HG02943 (cell line): ENCODE results near the gene RAMAC.
"Not testable (repeated sequence)": the region's sequence is repeated elsewhere in the genome, so short reads cannot be mapped to it uniquely, and the experiment has no call there.

Experiments used
- ATAC-seq: cut with Tn5 transposase; IDR thresholded peaks from one replicate; pipeline ENCODE4 v1.9.1; 2021; ENCODE audit warnings: mild to moderate bottlenecking, low read depth, moderate library complexity; ENCODE audit not compliant: unreplicated experiment

RAMAC gene

GRCh38 chr15:82966671-82967071 lies 19.3 kb upstream of the RAMAC start:
- peak; percentile 73 for ATAC-seq

GRCh38 chr15:82968066-82968465 lies 17.9 kb upstream of the RAMAC start:
- no peak for ATAC-seq

GRCh38 chr15:82969353-82969752 lies 16.7 kb upstream of the RAMAC start:
- no peak for ATAC-seq

GRCh38 chr15:82970078-82970686 lies 15.8 kb upstream of the RAMAC start:
- ATAC-seq = no peak

GRCh38 chr15:82970696-82971095 lies 15.3 kb upstream of the RAMAC start:
- no peak for ATAC-seq

GRCh38 chr15:82971218-82971984 lies 14.6 kb upstream of the RAMAC start:
- no peak for ATAC-seq

GRCh38 chr15:82972990-82973389 lies 13.0 kb upstream of the RAMAC start:
- ATAC-seq = no peak

- ATAC-seq = no peak
These were observed 8.9 kb upstream of the RAMAC start for GRCh38 chr15:82977076-82977475.

- no peak for ATAC-seq
These were observed 7.6 kb upstream of the RAMAC start for GRCh38 chr15:82978438-82978837.

GRCh38 chr15:82979726-82980125 lies 6.3 kb upstream of the RAMAC start:
- no peak for ATAC-seq

GRCh38 chr15:82980981-82981380 lies 5.0 kb upstream of the RAMAC start:
- ATAC-seq = no peak

GRCh38 chr15:82986442-82986780 lies 401 bp downstream of the RAMAC start:
- peak; percentile 34 for ATAC-seq

GRCh38 chr15:82992436-82992998 lies 6.5 kb downstream of the RAMAC start:
- no peak for ATAC-seq

GRCh38 chr15:82993144-82993543 lies 7.1 kb downstream of the RAMAC start:
- no peak for ATAC-seq

GRCh38 chr15:82995076-82995475 lies 9.1 kb downstream of the RAMAC start:
- no peak for ATAC-seq

GRCh38 chr15:82995938-82996337 lies 9.9 kb downstream of the RAMAC start:
- ATAC-seq = no peak

GRCh38 chr15:82999426-82999825 lies 13.4 kb downstream of the RAMAC start:
- no peak for ATAC-seq

GRCh38 chr15:82999905-83000671 lies 14.1 kb downstream of the RAMAC start:
- ATAC-seq = no peak

- not testable (repeated sequence) for ATAC-seq
These were observed 14.6 kb downstream of the RAMAC start for GRCh38 chr15:83000672-83001031.

GRCh38 chr15:83010709-83011270 lies 24.8 kb downstream of the RAMAC start:
- ATAC-seq = peak; percentile 56
